SU-DHL-6 (cell line): ENCODE results near the gene SSTR5.

Source experiments
- H2AFZ ChIP-seq: fragments of 200-600 bp; sonication (generic); 2 replicates; pipeline ENCODE4 v1.6.1; 2014; ENCODE audit warnings: low read depth, mild to moderate bottlenecking, moderate library complexity, mixed read lengths, antibody characterized with exemption, low read length; ENCODE audit not compliant: severe bottlenecking
- H3F3A ChIP-seq: fragments of 200-600 bp; shearing (Covaris generic); 2 replicates; pipeline ENCODE4 v1.6.0; 2016; ENCODE audit warnings: antibody characterized with exemption, mild to moderate bottlenecking; ENCODE audit not compliant: insufficient read depth
- H3K27ac ChIP-seq: fragments of 200-600 bp; sonication (generic); 2 replicates; pipeline ENCODE4 v1.5.1; 2016; ENCODE audit warnings: low read depth, mild to moderate bottlenecking, low read length, moderate library complexity, mixed read lengths
- H3K27me3 ChIP-seq: fragments of 200-600 bp; sonication (generic), shearing (Covaris generic); 2 replicates; pipeline ENCODE4 v1.6.0; 2014; ENCODE audit warnings: mild to moderate bottlenecking, low read length
- H3K36me3 ChIP-seq: fragments of 200-600 bp; sonication (generic); 2 replicates; pipeline ENCODE4 v1.6.1; 2014; ENCODE audit warnings: mild to moderate bottlenecking, low read length, mixed read lengths
- H3K4me2 ChIP-seq: fragments of 300-600, 200-600 bp; shearing (Covaris generic), sonication (generic); 2 replicates; pipeline ENCODE4 v1.6.0; 2014; ENCODE audit warnings: low read length, low read depth, mild to moderate bottlenecking; ENCODE audit not compliant: poor library complexity, severe bottlenecking
- H3K4me3 ChIP-seq: fragments of 200-600 bp; sonication (generic); 2 replicates; pipeline ENCODE4 v1.5.1; 2014; ENCODE audit warnings: antibody characterized with exemption, low read length, mild to moderate bottlenecking, mixed read lengths; ENCODE audit not compliant: insufficient read depth, poor library complexity, severe bottlenecking
- H3K79me2 ChIP-seq: fragments of 200-600 bp; sonication (generic); 2 replicates; pipeline ENCODE4 v1.6.1; 2014; ENCODE audit warnings: mild to moderate bottlenecking, low read length, moderate library complexity; ENCODE audit not compliant: insufficient read depth
- H3K9ac ChIP-seq: fragments of 200-600 bp; sonication (generic); 2 replicates; pipeline ENCODE4 v1.7.0; 2014; ENCODE audit warnings: mild to moderate bottlenecking, low read length
- H3K9me2 ChIP-seq: fragments of 200-600 bp; sonication (generic); replicated peaks from 2 replicates; pipeline ENCODE4 v1.6.1; 2014; ENCODE audit warnings: low read length; ENCODE audit not compliant: insufficient read depth
- H3K9me3 ChIP-seq: fragments of 200-600 bp; sonication (generic); 2 replicates; pipeline ENCODE4 v1.6.1; 2014; ENCODE audit warnings: low read length, mixed read lengths; ENCODE audit not compliant: insufficient read depth
- H4K20me1 ChIP-seq: fragments of 200-600 bp; sonication (generic); 2 replicates; pipeline ENCODE4 v1.6.1; 2014; ENCODE audit warnings: low read depth, mild to moderate bottlenecking, antibody characterized with exemption, low read length, moderate library complexity, mixed read lengths
- CTCF ChIP-seq: fragments of 200-600 bp; sonication (generic); IDR thresholded peaks from one replicate; pipeline ENCODE4 v1.5.1; 2017; ENCODE audit warnings: antibody characterized with exemption, mild to moderate bottlenecking, low read length, moderate library complexity; ENCODE audit not compliant: insufficient read depth, poor library complexity, severe bottlenecking
- EZH2phosphoT487 ChIP-seq: fragments of 200-600 bp; sonication (generic), shearing (Covaris generic); conservative IDR thresholded peaks from 2 replicates; pipeline ENCODE4 v1.6.1; 2018; ENCODE audit warnings: mild to moderate bottlenecking, antibody characterized with exemption, low read length, moderate library complexity, mixed read lengths

Gene SSTR5

GRCh38 chr16:1040346-1040745, 32.2 kb upstream of the SSTR5 start:
- H3K36me3 ChIP-seq = no peaks in the 10 kb centered on the region
- H3F3A ChIP-seq = no peaks in the 10 kb centered on the region
- H3K79me2 ChIP-seq = no peaks in the 10 kb centered on the region
- no peaks in the 10 kb centered on the region for H3K9me2 ChIP-seq
- H3K9me3 ChIP-seq = no peaks in the 10 kb centered on the region
- H3K27me3 ChIP-seq = no peaks in the 10 kb centered on the region
- no peak overlapping the region for H2AFZ ChIP-seq
- H3K4me2 ChIP-seq = no peak overlapping the region
- H3K9ac ChIP-seq = no peak overlapping the region
- H3K4me3 ChIP-seq = no peak overlapping the region
- H3K27ac ChIP-seq = no peak overlapping the region
- H4K20me1 ChIP-seq = no peaks in the 10 kb centered on the region
- TF ChIP-seq CTCF = no peak

GRCh38 chr16:1042049-1042744, 30.4 kb upstream of the SSTR5 start:
- Histone ChIP-seq H3F3A (no peaks in the 10 kb centered on the region), H3K9me2 (no peaks in the 10 kb centered on the region)

GRCh38 chr16:1042866-1043265, 29.7 kb upstream of the SSTR5 start:
- Histone ChIP-seq H3K4me2 (no peak overlapping the region), H3K27ac (no peak overlapping the region), H3K36me3 (no peaks in the 10 kb centered on the region), H3K27me3 (no peaks in the 10 kb centered on the region), H4K20me1 (no peaks in the 10 kb centered on the region), H2AFZ (no peak overlapping the region), H3K79me2 (no peaks in the 10 kb centered on the region), H3K4me3 (no peak overlapping the region), H3F3A (no peaks in the 10 kb centered on the region), H3K9me2 (no peaks in the 10 kb centered on the region), H3K9me3 (no peaks in the 10 kb centered on the region), H3K9ac (no peak overlapping the region)
- TF ChIP-seq EZH2phosphoT487 = no peak

More at GRCh38 chr16:1042049-1042744, 30.4 kb upstream of the SSTR5 start:
- H3K27me3 ChIP-seq = no peaks in the 10 kb centered on the region
- no peak for TF ChIP-seq CTCF
- no peak for TF ChIP-seq EZH2phosphoT487
- no peaks in the 10 kb centered on the region for H3K36me3 ChIP-seq
- no peak overlapping the region for H2AFZ ChIP-seq
- H3K27ac ChIP-seq = no peak overlapping the region
- H3K9me3 ChIP-seq = no peaks in the 10 kb centered on the region
- no peak overlapping the region for H3K9ac ChIP-seq
- H3K4me3 ChIP-seq = no peak overlapping the region
- H3K4me2 ChIP-seq = no peak overlapping the region
- H3K79me2 ChIP-seq = no peaks in the 10 kb centered on the region
- no peaks in the 10 kb centered on the region for H4K20me1 ChIP-seq

- Histone ChIP-seq H3K9ac (no peak overlapping the region), H3K27ac (no peak overlapping the region), H3F3A (no peaks in the 10 kb centered on the region), H3K9me2 (no peaks in the 10 kb centered on the region), H3K4me3 (no peak overlapping the region), H2AFZ (no peak overlapping the region), H3K79me2 (no peaks in the 10 kb centered on the region), H3K4me2 (no peak overlapping the region), H3K27me3 (no peaks in the 10 kb centered on the region), H3K9me3 (no peaks in the 10 kb centered on the region), H4K20me1 (no peaks in the 10 kb centered on the region), H3K36me3 (no peaks in the 10 kb centered on the region)
- TF ChIP-seq CTCF = no peak
- TF ChIP-seq EZH2phosphoT487 = no peak
Observed at GRCh38 chr16:1043881-1044451, 28.6 kb upstream of the SSTR5 start.
